HL-60 (cell line): Measurements from ENCODE around the gene GTF3C1.

ENCODE experiments used
- GABPA ChIP-seq: IDR thresholded peaks from 2 replicates; pipeline ENCODE4 v1.6.1; 2012; ENCODE audit warnings: low read depth
- POLR2AphosphoS5 ChIP-seq: IDR thresholded peaks from 2 replicates; pipeline ENCODE4 v1.6.1; 2012; ENCODE audit warnings: low read depth
- SPI1 ChIP-seq: IDR thresholded peaks from 2 replicates; pipeline ENCODE4 v1.6.1; 2012; ENCODE audit warnings: low read depth, mild to moderate bottlenecking, borderline replicate concordance
- TF ChIP-seq, protein P1 (sequence below): IDR thresholded peaks from one replicate; pipeline ENCODE4 v1.5.1; 2011; ENCODE audit warnings: low read length, control low read depth, inconsistent platforms; ENCODE audit not compliant: insufficient read depth
- TF ChIP-seq, protein P2 (sequence below): IDR thresholded peaks from 2 replicates; pipeline ENCODE4 v1.6.1; 2012; ENCODE audit warnings: low read depth; ENCODE audit not compliant: insufficient replicate concordance

DNA sequence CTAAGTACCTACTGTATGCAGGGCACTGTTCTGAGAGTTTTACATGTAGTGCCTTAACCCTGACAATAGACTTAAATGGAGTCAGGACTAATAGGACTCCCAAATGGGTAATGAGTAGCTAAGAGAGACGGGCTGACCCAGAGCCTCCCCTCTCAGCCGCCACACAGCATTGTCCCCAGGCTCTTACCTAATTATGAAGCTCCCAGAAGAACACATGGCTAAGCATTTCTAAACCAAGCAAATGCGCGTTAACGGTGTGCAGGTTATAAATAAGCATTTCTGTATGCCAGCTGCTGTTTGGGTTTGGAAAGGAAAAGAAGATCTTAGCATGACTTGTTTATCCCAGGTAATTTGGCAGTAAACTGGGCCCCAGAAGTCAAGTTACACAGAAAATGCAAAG lies 14.5 kb upstream of the GTF3C1 start:
- TF ChIP-seq, protein P1, sequence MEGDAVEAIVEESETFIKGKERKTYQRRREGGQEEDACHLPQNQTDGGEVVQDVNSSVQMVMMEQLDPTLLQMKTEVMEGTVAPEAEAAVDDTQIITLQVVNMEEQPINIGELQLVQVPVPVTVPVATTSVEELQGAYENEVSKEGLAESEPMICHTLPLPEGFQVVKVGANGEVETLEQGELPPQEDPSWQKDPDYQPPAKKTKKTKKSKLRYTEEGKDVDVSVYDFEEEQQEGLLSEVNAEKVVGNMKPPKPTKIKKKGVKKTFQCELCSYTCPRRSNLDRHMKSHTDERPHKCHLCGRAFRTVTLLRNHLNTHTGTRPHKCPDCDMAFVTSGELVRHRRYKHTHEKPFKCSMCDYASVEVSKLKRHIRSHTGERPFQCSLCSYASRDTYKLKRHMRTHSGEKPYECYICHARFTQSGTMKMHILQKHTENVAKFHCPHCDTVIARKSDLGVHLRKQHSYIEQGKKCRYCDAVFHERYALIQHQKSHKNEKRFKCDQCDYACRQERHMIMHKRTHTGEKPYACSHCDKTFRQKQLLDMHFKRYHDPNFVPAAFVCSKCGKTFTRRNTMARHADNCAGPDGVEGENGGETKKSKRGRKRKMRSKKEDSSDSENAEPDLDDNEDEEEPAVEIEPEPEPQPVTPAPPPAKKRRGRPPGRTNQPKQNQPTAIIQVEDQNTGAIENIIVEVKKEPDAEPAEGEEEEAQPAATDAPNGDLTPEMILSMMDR, result no peak
- no peak for TF ChIP-seq POLR2AphosphoS5
- TF ChIP-seq, protein P2, sequence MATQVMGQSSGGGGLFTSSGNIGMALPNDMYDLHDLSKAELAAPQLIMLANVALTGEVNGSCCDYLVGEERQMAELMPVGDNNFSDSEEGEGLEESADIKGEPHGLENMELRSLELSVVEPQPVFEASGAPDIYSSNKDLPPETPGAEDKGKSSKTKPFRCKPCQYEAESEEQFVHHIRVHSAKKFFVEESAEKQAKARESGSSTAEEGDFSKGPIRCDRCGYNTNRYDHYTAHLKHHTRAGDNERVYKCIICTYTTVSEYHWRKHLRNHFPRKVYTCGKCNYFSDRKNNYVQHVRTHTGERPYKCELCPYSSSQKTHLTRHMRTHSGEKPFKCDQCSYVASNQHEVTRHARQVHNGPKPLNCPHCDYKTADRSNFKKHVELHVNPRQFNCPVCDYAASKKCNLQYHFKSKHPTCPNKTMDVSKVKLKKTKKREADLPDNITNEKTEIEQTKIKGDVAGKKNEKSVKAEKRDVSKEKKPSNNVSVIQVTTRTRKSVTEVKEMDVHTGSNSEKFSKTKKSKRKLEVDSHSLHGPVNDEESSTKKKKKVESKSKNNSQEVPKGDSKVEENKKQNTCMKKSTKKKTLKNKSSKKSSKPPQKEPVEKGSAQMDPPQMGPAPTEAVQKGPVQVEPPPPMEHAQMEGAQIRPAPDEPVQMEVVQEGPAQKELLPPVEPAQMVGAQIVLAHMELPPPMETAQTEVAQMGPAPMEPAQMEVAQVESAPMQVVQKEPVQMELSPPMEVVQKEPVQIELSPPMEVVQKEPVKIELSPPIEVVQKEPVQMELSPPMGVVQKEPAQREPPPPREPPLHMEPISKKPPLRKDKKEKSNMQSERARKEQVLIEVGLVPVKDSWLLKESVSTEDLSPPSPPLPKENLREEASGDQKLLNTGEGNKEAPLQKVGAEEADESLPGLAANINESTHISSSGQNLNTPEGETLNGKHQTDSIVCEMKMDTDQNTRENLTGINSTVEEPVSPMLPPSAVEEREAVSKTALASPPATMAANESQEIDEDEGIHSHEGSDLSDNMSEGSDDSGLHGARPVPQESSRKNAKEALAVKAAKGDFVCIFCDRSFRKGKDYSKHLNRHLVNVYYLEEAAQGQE, result no peak
- no peak for TF ChIP-seq GABPA
- no peak for TF ChIP-seq SPI1
